ENCODE data around the gene MCF2L. TPM values are rescaled to one million over a fixed set of nuclear protein-coding genes. Genes with fewer than 3 reads are reported as not detected.

The MCF2L gene, protein sequence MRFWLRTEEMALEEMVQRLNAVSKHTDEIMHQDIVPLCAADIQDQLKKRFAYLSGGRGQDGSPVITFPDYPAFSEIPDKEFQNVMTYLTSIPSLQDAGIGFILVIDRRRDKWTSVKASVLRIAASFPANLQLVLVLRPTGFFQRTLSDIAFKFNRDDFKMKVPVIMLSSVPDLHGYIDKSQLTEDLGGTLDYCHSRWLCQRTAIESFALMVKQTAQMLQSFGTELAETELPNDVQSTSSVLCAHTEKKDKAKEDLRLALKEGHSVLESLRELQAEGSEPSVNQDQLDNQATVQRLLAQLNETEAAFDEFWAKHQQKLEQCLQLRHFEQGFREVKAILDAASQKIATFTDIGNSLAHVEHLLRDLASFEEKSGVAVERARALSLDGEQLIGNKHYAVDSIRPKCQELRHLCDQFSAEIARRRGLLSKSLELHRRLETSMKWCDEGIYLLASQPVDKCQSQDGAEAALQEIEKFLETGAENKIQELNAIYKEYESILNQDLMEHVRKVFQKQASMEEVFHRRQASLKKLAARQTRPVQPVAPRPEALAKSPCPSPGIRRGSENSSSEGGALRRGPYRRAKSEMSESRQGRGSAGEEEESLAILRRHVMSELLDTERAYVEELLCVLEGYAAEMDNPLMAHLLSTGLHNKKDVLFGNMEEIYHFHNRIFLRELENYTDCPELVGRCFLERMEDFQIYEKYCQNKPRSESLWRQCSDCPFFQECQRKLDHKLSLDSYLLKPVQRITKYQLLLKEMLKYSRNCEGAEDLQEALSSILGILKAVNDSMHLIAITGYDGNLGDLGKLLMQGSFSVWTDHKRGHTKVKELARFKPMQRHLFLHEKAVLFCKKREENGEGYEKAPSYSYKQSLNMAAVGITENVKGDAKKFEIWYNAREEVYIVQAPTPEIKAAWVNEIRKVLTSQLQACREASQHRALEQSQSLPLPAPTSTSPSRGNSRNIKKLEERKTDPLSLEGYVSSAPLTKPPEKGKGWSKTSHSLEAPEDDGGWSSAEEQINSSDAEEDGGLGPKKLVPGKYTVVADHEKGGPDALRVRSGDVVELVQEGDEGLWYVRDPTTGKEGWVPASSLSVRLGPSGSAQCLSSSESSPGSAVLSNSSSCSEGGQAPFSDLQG
- total RNA-seq: 0.39 and 0.80 TPM in 2 replicates

GRCh38 chr13:112968910-112969691 is at the start of gene MCF2L:
MCF2L (plus strand) TSS chr13:112969214; CDS start chr13:112969380, 166 bp downstream.

DNA sequence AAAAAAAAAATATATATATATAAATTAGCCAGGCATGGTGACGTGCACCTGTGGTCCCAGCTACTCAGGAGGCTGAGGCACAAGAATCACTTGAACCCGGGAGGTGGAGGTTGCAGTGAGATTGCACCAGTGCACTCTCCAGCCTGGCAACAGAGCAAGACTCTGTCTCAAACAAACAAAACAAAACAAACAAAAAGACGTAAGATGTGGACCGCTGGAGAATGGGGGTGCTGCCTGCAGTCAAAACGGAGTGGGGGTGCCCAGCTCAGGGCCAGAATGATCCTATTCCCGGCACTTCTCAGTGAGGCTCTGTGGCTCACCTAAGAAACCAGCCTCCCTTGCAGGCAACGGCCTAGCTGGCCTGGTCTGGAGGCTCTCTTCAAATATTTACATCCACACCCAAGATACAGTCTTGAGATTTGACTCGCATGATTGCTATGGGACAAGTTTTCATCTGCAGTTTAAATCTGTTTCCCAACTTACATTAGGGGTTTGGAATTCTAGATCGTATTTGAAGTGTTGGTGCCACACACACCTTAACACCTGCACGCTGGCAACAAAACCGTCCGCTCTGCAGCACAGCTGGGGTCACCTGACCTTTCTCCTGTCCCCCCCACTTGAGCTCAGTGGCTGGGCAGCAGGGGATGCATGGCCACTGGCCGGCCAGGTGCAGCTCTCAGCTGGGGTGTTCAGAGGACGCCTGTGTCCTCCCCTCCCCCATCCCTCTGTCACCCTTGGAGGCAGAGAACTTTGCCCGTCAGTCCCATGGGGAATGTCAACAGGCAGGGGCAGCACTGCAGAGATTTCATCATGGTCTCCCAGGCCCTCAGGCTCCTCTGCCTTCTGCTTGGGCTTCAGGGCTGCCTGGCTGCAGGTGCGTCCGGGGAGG is 136.3 kb downstream of the MCF2L start, which contains the start of gene F7:
F7 (plus strand) TSS at position 760 of the 889 bp plus-strand sequence; CDS start at position 811, 51 bp downstream.

DNA sequence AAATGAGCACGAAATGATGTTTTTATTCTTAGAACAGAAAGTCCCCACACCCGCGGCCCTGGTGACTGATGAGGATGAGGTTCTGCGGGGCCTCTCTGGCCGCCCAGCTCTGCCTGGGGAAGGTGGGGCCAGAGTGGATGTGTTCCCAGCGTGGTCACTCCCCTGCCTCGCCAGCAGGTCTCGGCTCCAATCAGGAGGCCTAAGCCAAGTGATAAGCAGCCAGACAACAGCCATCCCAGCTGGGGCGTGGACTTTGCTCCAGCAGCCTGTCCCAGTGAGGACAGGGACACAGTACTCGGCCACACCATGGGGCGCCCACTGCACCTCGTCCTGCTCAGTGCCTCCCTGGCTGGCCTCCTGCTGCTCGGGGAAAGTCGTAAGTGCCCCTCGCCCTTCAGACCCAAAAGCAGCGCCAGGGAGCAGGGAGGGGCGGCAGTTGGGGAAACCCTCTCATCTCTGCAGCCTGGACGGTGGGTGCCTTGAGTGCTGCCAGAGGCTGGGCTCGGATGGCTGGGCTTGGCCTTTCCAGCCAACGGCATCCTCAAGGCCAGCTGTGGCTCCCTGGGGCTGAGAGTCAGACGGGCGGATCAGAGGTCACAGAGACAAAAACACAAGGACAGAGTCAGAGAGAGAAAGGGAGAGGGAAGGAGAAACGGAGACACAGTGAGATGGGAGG is 153.7 kb downstream of the MCF2L start, which contains the start of gene F10:
F10 (plus strand) TSS at position 250 of the 676 bp plus-strand sequence; CDS start at position 307, 57 bp downstream.

Other genes starting within 250 kb of the MCF2L start
- not detected in 2 replicates for gene F7, start 136.6 kb downstream of the MCF2L start, total RNA-seq
- 12.8 and 29.5 TPM in 2 replicates for gene F10, start 153.6 kb downstream of the MCF2L start, total RNA-seq
- not detected in 2 replicates for gene PROZ, start 189.4 kb downstream of the MCF2L start, total RNA-seq
- 31.9 and 56.8 TPM in 2 replicates for gene PCID2, start 239.5 kb downstream of the MCF2L start, total RNA-seq
- gene CUL4A, start 240.4 kb downstream of the MCF2L start, total RNA-seq: 48.7 and 91.7 TPM in 2 replicates